Breast epithelium (tissue), 3 donors: Measurements from ENCODE around the gene MLST8.

Source experiments
- POLR2A ChIP-seq: fragments of 450-650 bp; IDR thresholded peaks from one replicate; pipeline ENCODE4 v1.6.1; 2016; ENCODE audit warnings: antibody characterized with exemption, mild to moderate bottlenecking, moderate library complexity
- POLR2AphosphoS5 ChIP-seq, 3 donors: sonication (generic); formaldehyde crosslinking; IDR thresholded peaks; one replicate each; pipeline ENCODE4 v1.6.1; 2017; ENCODE audit warnings: antibody characterized with exemption in 3 of 3
- TF ChIP-seq, protein P1 (sequence below), 3 donors: fragments of 450-650 bp; IDR thresholded peaks; one replicate each; pipeline ENCODE4 v1.5.1; 2016 to 2017; ENCODE audit warnings: antibody characterized with exemption in 3 of 3, mild to moderate bottlenecking in 3 of 3, moderate library complexity in 3 of 3

DNA sequence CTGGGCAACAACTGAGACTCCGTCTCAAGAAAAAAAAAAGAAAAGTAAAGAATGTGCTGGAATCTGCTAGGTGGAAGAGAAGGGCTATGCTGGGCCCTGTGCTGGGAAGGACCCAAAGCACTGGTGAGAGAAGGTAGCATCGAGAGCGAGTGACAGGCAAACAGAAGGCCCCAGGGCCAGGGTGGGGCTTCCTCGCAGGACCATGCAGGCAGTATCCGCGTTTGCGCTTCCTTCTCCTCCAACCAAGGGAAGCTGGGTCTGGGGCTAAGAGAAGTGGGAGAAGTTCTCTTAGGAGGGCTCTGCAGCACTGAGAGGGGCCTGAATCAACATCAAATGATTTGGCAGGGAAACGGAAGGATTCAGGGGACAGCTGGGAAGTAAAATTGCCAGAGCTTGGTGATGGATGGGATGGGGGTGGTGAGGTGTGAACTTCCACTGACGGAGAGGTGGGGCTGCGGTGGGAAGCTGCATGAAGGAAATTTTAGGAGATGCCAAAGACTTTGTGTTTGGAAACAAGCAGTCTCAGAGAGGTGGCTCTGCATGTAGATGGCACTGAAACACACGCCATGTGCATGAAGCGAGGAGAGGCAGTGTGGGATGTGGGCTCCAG is 51.4 kb downstream of the MLST8 start:
- TF ChIP-seq, protein P1, sequence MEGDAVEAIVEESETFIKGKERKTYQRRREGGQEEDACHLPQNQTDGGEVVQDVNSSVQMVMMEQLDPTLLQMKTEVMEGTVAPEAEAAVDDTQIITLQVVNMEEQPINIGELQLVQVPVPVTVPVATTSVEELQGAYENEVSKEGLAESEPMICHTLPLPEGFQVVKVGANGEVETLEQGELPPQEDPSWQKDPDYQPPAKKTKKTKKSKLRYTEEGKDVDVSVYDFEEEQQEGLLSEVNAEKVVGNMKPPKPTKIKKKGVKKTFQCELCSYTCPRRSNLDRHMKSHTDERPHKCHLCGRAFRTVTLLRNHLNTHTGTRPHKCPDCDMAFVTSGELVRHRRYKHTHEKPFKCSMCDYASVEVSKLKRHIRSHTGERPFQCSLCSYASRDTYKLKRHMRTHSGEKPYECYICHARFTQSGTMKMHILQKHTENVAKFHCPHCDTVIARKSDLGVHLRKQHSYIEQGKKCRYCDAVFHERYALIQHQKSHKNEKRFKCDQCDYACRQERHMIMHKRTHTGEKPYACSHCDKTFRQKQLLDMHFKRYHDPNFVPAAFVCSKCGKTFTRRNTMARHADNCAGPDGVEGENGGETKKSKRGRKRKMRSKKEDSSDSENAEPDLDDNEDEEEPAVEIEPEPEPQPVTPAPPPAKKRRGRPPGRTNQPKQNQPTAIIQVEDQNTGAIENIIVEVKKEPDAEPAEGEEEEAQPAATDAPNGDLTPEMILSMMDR (IDR thresholded peaks at IDR 0.05): no peak
- TF ChIP-seq POLR2A (no peak), POLR2AphosphoS5 (IDR thresholded peaks at IDR 0.05) (no peak)
